Measurements from ENCODE around the gene KCNIP4. TPM values are rescaled to one million over a fixed set of nuclear protein-coding genes. Genes with fewer than 3 reads are reported as not detected.

The KCNIP4 gene
- total and polyA plus RNA-seq, 10 donors, result not detected

- no peaks in the 10 kb centered on the region for H3K4me1 ChIP-seq
- H3K27me3 ChIP-seq (replicated peaks in 1 of 7), result peaks cover 0 to 9% (median 3%) of the 10 kb centered on the region in 7 donors
- H3K9me3 ChIP-seq, result peaks cover 0 to 3% (median 0%) of the 10 kb centered on the region in 8 donors
- no peak for DNase-seq
- WGBS, 5 donors, result 72 to 92% (median 80%) methylated on average over 3 of the region's 3 CpGs
- TF ChIP-seq POLR2AphosphoS5 (IDR thresholded peaks at IDR 0.05) (no peak), POLR2A (IDR thresholded peaks at IDR 0.05) (no peak), CTCF (IDR thresholded peaks at IDR 0.05 in 8 of 11, conservative IDR thresholded peaks at IDR 0.05 in 3 of 11) (no peak)
- intact Hi-C loops (cut with DNase I; ENCODE audit: low total_unique reads), result no loop called here
- no peak overlapping the region for H3K27ac ChIP-seq
- H3K4me3 ChIP-seq, result no peak overlapping the region
- H3K36me3 ChIP-seq, result no peaks in the 10 kb centered on the region
These were observed 966.0 kb downstream of the KCNIP4 start for GRCh38 chr4:20982544-20982943.

GRCh38 chr4:20960291-20960690 is 988.3 kb downstream of the KCNIP4 start:
- no peaks in the 10 kb centered on the region for H3K9me3 ChIP-seq
- H3K4me3 ChIP-seq, result no peak overlapping the region
- intact Hi-C loops (cut with DNase I; ENCODE audit: low total_unique reads), result no loop called here
- no peaks in the 10 kb centered on the region for H3K4me1 ChIP-seq
- whole genome bisulfite sequencing, 5 donors, result 54 to 75% (median 64%) methylated on average over 6 of the region's 6 CpGs
- DNase-seq, result no peak
- H3K36me3 ChIP-seq, result no peaks in the 10 kb centered on the region
- TF ChIP-seq POLR2AphosphoS5 (IDR thresholded peaks at IDR 0.05) (no peak), POLR2A (IDR thresholded peaks at IDR 0.05) (no peak), CTCF (IDR thresholded peaks at IDR 0.05 in 8 of 11, conservative IDR thresholded peaks at IDR 0.05 in 3 of 11) (no peak)
- H3K27me3 ChIP-seq (replicated peaks in 1 of 7), result no peaks in the 10 kb centered on the region
- H3K27ac ChIP-seq, result no peak overlapping the region

GRCh38 chr4:20954541-20954940 is 994.0 kb downstream of the KCNIP4 start:
- intact Hi-C loops (cut with DNase I; ENCODE audit: low total_unique reads), result no loop called here
- Histone ChIP-seq H3K4me3 (no peak overlapping the region), H3K27me3 (replicated peaks in 1 of 7) (no peaks in the 10 kb centered on the region), H3K27ac (no peak overlapping the region), H3K36me3 (no peaks in the 10 kb centered on the region), H3K9me3 (no peaks in the 10 kb centered on the region), H3K4me1 (no peaks in the 10 kb centered on the region)
- no peak for TF ChIP-seq POLR2A (IDR thresholded peaks at IDR 0.05)
- no peak for TF ChIP-seq POLR2AphosphoS5 (IDR thresholded peaks at IDR 0.05)
- no peak for TF ChIP-seq CTCF (IDR thresholded peaks at IDR 0.05 in 8 of 11, conservative IDR thresholded peaks at IDR 0.05 in 3 of 11)
- 75 to 90% (median 80%) methylated on average over 5 of the region's 5 CpGs for WGBS, 5 donors
- no peak for DNase-seq

- peaks cover 0 to 7% (median 0%) of the 10 kb centered on the region in 8 donors for H3K9me3 ChIP-seq
- DNase-seq, result no peak
- no peak overlapping the region for H3K27ac ChIP-seq
- no peaks in the 10 kb centered on the region for H3K36me3 ChIP-seq
- TF ChIP-seq POLR2AphosphoS5 (IDR thresholded peaks at IDR 0.05), result no peak
- TF ChIP-seq POLR2A (IDR thresholded peaks at IDR 0.05), result no peak
- no peak for TF ChIP-seq CTCF (IDR thresholded peaks at IDR 0.05 in 8 of 11, conservative IDR thresholded peaks at IDR 0.05 in 3 of 11)
- H3K27me3 ChIP-seq (replicated peaks in 1 of 7), result no peaks in the 10 kb centered on the region
- intact Hi-C loops (cut with DNase I; ENCODE audit: low total_unique reads), result no loop called here
- no peaks in the 10 kb centered on the region for H3K4me1 ChIP-seq
- H3K4me3 ChIP-seq, result no peak overlapping the region
These were observed 1003.6 kb downstream of the KCNIP4 start for GRCh38 chr4:20944961-20945360.
